ENCODE results near the gene NAA40. TPM values are rescaled to one million over a fixed set of nuclear protein-coding genes. Genes with fewer than 3 reads are reported as not detected.

The NAA40 gene

GRCh38 chr11:64005691-64006090 is 66.9 kb downstream of the NAA40 start:
- Histone ChIP-seq H4K8ac (ENCODE audit: low read depth, low read length) (no peak overlapping the region), H4K91ac (ENCODE audit: low read depth, low read length, poor library complexity) (no peak overlapping the region), H3K36me3 (replicated peaks in 1 of 2; ENCODE audit: control insufficient read depth in 2 of 2, insufficient read depth in 2 of 2, low read length in 2 of 2) (peaks cover 0 to 11% of the 10 kb centered on the region in 2 donors), H3K4me2 (ENCODE audit: insufficient read depth, low read length, poor library complexity, severe bottlenecking) (no peak overlapping the region), H2BK15ac (ENCODE audit: low read length) (peak overlapping the region; percentile 56), H3K4me1 (ENCODE audit: control insufficient read depth in 2 of 2, insufficient read depth in 1 of 2, low read depth in 1 of 2, low read length in 2 of 2) (peaks cover 12 to 13% of the 10 kb centered on the region in 2 donors), H3K23ac (ENCODE audit: low read depth, low read length, poor library complexity) (peak overlapping the region; percentile 46), H2BK120ac (ENCODE audit: low read depth, low read length) (no peak overlapping the region), H3K4ac (ENCODE audit: low read length) (no peak overlapping the region), H3K79me1 (ENCODE audit: low read depth, low read length) (peaks cover 3% of the 10 kb centered on the region), H3K14ac (ENCODE audit: low read length) (no peak overlapping the region), H2BK5ac (ENCODE audit: low read length) (no peak overlapping the region), H3K9me3 (replicated peaks in 1 of 2; ENCODE audit: control insufficient read depth in 2 of 2, insufficient read depth in 1 of 2, low read depth in 1 of 2, low read length in 2 of 2) (peaks cover 0 to 3% of the 10 kb centered on the region in 2 donors), H3K27me3 (ENCODE audit: control insufficient read depth in 3 of 3, insufficient read depth in 3 of 3, low read depth in 1 of 3, low read length in 3 of 3) (peaks cover 0 to 61% (median 0%) of the 10 kb centered on the region in 3 experiments), H2AFZ (ENCODE audit: low read length) (no peak overlapping the region), H2AK5ac (ENCODE audit: low read depth, low read length) (peak overlapping the region; percentile 93), H3K18ac (ENCODE audit: low read length) (peak overlapping the region; percentile 42), H3K9ac (ENCODE audit: low read depth, low read length, poor library complexity) (no peak overlapping the region), H2BK12ac (ENCODE audit: low read length) (peak overlapping the region; percentile 46), H3K4me3 (ENCODE audit: low read length in 2 of 2) (peak overlapping the region in 1 of 2 donors; percentile 8), H3K27ac (replicated peaks; ENCODE audit: low read length) (no peak overlapping the region)
- DNase-seq (ENCODE audit: low spot score), result no peak
- WGBS, 2 donors (ENCODE audit: extremely low coverage in 2 of 2, insufficient read length in 2 of 2, insufficient replicate concordance in 1 of 2), result no CpG with 5 or more reads among the region's 4 CpGs

- peaks cover 0 to 54% (median 0%) of the 10 kb centered on the region in 3 experiments for H3K27me3 ChIP-seq (ENCODE audit: control insufficient read depth in 3 of 3, insufficient read depth in 3 of 3, low read depth in 1 of 3, low read length in 3 of 3)
- no CpG with 5 or more reads among the region's 12 CpGs for WGBS, 2 donors (ENCODE audit: extremely low coverage in 2 of 2, insufficient read length in 2 of 2, insufficient replicate concordance in 1 of 2)
- no peak overlapping the region for H3K27ac ChIP-seq (replicated peaks; ENCODE audit: low read length)
- H3K4me1 ChIP-seq (ENCODE audit: control insufficient read depth in 2 of 2, insufficient read depth in 1 of 2, low read depth in 1 of 2, low read length in 2 of 2), result peaks cover 12 to 13% of the 10 kb centered on the region in 2 donors
- peaks cover 5% of the 10 kb centered on the region for H3K79me1 ChIP-seq (ENCODE audit: low read depth, low read length)
- no peak overlapping the region for H2BK120ac ChIP-seq (ENCODE audit: low read depth, low read length)
- H3K36me3 ChIP-seq (replicated peaks in 1 of 2; ENCODE audit: control insufficient read depth in 2 of 2, insufficient read depth in 2 of 2, low read length in 2 of 2), result peaks cover 0 to 6% of the 10 kb centered on the region in 2 donors
- no peak overlapping the region for H4K8ac ChIP-seq (ENCODE audit: low read depth, low read length)
- H3K14ac ChIP-seq (ENCODE audit: low read length), result no peak overlapping the region
- H2BK5ac ChIP-seq (ENCODE audit: low read length), result no peak overlapping the region
- H2BK15ac ChIP-seq (ENCODE audit: low read length), result no peak overlapping the region
- H3K4me2 ChIP-seq (ENCODE audit: insufficient read depth, low read length, poor library complexity, severe bottlenecking), result no peak overlapping the region
- H3K23ac ChIP-seq (ENCODE audit: low read depth, low read length, poor library complexity), result peak overlapping the region; percentile 87
- no peak overlapping the region for H3K4ac ChIP-seq (ENCODE audit: low read length)
- no peak for DNase-seq (ENCODE audit: low spot score)
- H2BK12ac ChIP-seq (ENCODE audit: low read length), result no peak overlapping the region
- H3K4me3 ChIP-seq (ENCODE audit: low read length in 2 of 2), result no peak overlapping the region
- peak overlapping the region; percentile 1 for H2AK5ac ChIP-seq (ENCODE audit: low read depth, low read length)
- H3K9ac ChIP-seq (ENCODE audit: low read depth, low read length, poor library complexity), result peak overlapping the region; percentile 34
- no peak overlapping the region for H3K18ac ChIP-seq (ENCODE audit: low read length)
- H2AFZ ChIP-seq (ENCODE audit: low read length), result no peak overlapping the region
- no peak overlapping the region for H4K91ac ChIP-seq (ENCODE audit: low read depth, low read length, poor library complexity)
- H3K9me3 ChIP-seq (replicated peaks in 1 of 2; ENCODE audit: control insufficient read depth in 2 of 2, insufficient read depth in 1 of 2, low read depth in 1 of 2, low read length in 2 of 2), result peaks cover 0 to 3% of the 10 kb centered on the region in 2 donors
These were observed 67.6 kb downstream of the NAA40 start for GRCh38 chr11:64006398-64006797.

Small RNA genes within 50 kb of the gene (small RNA-seq; reads per million reads assigned to genes)
- not detected for gene RNU6-45P (ENCODE audit: insufficient read depth)
